GM21619 (cell line): ENCODE measurements around the gene MPST.

Experiments used
- ATAC-seq: cut with Tn5 transposase; IDR thresholded peaks from one replicate; pipeline ENCODE4 v1.9.1; 2021; ENCODE audit not compliant: unreplicated experiment

The MPST gene

DNA sequence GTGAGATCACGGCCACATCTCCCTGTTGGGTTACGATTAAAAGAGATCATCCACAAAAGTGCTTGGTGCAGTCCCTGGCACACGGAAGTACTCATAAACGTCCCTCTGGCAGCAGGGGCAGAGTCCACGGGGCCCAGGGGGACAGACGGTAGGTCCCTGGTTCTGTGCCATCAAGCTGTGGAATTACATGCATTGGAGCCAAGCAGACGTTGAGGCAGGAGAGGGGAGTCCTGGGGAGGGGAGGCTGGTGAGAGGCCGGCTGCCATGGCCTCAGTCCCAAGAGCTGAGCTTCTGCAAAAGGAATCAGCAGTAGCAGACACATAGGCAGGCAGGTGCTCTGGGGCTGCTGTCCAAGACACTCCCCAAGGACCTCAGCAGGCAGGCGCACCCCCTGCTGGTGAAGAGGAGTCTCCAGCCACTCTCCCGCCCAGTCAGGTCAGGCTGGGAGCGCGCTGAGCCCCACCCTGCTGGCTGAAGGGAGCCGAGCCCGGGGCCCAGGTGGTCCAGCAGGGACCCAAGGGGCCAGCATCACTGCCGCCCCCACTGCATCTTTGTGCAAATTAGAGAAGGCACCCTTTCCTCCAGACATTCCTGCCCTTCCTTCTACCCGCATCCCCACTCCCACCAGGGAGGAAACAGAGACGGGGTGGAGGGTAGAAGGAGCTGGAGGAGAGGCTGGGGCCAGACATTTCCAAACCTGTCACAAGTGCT, 24.4 kb downstream of the MPST start:
- ATAC-seq: no peak

DNA sequence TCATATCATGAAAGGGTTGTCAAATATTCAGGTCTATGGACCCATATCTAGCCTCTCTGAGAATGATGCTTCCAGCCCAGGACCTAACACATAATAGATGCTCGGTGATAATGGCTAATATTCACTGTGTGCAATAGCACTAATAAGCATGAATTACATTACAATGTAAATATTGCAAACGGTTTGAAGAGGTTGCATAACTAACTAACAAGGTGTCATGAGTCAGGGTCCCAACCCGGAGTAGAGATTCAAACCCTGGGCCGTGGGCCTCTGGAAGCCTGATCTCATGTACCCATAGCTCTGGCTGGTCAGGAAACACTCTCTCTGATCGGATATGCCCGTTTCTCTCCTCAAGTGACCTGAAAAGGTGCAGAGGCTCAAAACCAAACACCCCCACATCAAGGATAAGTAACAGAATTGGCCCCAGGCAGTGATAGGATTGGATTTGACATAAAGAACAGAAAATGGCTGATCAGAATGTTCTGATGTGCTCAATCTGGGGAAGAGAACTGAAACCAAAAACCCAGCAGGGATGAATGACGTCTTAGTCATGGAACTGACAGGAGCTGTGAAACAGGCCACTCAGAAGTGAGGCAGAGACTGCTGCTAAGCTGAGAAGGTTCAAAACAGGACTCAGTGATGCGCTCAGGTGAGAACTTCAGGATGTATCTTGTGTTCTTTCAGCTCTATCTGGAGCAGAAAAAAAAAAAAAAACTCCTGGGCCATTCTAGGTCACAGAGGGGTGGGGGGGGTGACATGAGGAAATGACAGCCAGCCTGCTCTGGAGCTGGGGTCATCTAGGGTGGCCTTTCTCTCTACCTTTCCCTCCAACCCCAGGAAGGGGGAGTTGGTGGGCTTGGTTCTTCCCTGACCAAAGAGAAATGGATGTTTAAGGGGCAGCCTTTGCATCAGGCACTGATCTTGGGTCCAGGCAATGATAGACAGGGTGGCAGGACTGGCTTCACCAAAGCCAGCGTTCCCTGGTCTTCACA, 25.4 kb downstream of the MPST start:
- no peak for ATAC-seq

DNA sequence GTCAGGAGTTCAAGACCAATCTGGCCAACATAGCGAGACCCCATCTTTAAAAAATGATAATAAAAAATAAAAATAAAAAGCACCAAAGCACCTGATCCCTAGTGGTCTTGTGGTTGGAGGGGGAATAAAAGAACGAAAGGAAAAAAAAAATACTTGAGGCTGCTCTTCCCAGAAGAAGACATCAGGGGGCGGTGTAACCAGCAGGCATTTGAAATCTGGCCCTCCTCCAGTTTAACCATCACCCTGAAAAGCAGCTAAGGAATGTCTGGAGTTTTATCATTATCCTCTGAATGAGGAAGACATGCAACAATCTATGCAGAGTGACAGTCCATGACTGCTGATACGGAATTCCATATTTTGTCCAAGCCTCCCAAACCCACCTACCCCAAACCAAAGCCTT, 26.4 kb downstream of the MPST start:
- no peak for ATAC-seq

DNA sequence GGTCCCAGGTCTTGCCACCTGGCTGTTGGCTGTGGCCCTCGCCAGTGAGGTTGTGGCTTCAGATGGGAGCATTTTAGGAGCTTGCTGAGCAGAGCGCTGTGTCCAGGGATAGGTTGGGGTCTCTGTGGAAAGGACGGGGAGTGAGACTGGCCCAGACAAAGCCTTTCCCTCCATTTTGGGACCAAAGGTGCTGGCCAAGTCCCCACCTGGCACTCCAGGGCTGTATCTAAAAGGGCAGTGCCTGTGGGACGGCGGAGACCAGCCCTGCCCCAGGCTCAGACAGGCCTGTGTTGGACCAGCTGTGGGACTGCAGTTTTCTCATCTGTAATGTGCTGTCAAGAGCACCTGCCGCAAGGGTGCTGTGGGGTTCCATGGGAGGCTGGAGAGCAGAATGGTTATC, 27.0 kb downstream of the MPST start:
- ATAC-seq: no peak

DNA sequence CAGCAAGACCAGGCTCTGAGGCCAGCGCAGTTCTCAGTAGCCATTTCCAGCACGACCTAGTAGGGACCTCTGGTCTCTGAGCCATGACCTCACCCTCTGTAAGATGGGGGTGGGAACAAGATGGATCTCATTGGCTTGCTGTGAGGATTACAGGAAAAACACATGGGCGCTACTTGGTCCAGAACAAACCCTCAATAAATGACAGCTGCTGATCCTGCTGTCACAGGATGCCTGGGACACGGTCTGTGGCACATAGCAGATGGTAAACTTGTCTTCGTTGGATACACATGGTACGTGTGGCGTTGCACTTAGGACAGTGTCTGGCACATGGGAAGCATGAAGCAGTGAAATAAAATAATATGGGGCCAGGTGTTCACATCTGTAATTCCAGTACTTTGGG, 27.5 kb downstream of the MPST start:
- no peak for ATAC-seq

DNA sequence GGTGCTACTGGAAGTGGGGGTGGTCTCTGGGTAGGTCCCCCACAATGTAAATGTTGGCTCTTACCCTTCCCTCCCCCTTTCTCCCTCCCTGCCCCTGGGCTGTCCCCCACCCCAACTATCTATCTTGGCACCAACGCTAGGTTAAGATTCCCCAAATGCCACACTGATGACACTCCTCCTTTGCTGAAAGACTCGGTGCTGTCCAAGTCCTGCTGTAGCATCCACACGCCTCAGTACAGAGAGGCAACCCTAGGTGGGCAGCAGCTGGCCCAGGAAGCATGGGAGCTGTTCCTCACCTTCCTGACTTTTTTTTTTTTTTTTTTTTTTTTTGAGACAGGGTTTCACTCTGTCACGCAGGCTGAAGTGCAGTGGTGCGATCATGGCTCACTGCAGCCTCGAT, 28.6 kb downstream of the MPST start:
- no peak for ATAC-seq

DNA sequence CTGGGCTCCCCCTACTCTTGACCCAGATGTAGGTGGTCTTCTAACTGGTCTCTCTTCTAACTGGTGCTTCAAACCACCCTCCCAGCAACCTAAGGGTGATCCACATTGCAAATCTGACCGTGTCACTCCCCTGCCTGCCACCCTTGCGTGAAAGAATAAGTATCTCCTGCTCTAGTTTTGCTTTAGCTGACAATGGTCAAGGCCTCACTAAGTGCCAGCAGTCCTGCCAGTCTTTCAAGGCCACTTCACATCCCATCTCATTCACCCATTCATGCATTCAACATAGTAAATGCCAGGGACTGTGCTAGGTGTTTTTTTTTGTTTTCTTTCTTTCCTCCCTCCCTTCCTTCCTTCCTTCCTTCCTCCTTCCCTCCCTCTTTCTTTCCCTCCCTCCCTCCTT, 29.7 kb downstream of the MPST start:
- no peak for ATAC-seq

DNA sequence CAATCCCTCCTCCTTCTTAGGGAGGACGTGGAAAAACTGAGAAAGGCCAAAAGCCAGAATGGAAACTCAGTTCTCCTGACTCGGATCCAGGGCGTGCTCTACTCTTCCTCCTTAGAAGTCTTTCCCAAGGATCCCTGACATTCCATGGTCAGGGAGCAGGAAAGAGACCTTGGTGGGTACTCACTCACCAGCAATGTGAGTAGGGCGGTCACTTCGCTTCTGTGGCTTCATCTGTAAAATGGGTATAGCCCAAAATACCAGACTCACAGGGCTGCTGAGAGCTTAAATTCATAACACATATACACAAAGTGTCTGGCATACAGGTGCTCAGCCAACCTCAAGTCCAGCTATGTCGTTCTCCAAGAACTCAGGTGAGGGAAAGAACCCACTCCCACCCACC, 31.4 kb downstream of the MPST start:
- ATAC-seq: no peak

DNA sequence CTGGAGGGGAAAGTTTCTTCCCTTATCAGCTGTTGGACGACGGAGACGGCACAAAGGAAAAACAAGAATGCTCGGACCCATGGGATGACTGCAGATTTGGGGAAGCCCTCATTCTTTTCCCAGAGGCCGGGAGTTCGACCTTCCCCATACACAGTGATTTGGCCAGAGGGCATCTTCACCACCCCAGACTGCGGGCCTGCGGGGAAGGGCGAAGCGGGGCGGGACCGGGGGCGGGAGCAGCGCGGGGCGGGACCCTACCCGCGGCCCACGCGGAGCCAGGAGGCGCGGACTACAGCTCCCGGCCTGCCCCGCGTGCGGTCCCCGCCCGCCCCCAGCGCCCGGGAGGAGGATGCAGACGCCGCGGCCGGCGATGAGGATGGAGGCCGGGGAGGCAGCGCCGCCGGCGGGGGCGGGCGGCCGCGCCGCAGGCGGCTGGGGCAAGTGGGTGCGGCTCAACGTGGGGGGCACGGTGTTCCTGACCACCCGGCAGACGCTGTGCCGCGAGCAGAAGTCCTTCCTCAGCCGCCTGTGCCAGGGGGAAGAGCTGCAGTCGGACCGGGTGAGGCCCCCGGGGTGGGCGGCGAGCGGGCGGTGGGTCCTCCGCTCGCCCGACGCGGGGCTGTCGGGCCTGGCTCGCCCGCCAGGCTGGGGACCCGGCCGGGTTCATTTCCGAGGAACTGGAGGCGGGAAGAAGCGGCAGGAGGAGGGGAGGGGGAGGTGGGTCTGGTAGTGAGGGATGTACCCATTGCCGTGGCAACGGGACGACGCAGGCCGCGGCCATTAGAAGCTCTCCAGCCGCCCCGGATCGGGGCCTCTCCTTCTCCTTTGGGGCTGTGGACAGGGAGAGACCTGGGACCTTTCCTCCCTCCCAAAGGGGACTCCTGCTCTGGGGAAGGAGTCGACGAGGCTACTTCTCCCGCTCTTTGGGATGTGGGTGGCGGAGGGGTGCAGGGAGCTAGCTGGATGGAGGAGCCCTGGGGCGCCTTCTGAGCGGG, 32.1 kb downstream of the MPST start, which contains the start of gene KCTD17:
KCTD17 (plus strand) TSS at position 352 of the 995 bp plus-strand sequence; CDS start at position 371, 19 bp downstream.
- ATAC-seq: no peak

DNA sequence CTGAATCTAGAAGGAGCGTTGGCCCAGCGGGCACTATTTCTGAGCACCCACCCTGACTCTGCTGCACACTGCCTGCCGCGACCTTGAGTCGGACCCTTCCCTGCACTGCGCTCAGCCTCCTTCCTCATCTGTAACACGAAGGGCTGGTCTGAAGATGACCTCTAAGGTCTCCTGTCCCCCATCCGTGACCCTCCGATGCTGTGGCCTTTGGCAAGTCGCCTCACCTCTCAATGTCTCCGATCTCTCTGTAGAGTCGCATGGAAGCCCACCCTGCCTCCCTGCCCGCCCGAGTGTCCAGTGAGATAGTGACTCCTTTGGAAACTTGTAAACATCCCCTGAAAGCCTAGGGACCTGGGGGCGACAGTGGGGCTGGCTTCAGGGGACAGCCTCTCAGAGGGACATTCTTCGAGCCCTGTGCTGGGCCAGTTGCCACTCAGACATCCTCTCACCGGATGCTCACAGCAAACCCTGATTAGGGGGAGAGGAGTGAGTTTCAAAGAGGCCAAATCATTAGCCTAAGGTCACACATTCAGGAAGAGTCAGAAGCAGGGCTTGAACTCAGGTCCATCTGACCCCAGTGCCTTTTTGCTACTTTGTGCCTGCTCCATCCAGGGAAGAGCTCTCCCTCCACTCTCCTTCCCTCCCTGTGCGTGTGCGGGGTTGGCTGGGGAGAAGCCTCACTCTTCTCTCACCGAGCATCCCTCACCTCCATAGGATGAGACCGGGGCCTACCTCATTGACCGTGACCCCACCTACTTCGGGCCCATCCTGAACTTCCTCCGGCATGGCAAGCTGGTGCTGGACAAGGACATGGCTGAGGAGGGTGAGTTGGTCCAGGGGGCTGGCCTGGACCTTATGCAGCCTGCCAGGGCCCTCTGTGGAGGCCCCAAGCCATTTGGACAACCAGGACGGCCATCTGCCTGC, 33.1 kb downstream of the MPST start:
- no peak for ATAC-seq

DNA sequence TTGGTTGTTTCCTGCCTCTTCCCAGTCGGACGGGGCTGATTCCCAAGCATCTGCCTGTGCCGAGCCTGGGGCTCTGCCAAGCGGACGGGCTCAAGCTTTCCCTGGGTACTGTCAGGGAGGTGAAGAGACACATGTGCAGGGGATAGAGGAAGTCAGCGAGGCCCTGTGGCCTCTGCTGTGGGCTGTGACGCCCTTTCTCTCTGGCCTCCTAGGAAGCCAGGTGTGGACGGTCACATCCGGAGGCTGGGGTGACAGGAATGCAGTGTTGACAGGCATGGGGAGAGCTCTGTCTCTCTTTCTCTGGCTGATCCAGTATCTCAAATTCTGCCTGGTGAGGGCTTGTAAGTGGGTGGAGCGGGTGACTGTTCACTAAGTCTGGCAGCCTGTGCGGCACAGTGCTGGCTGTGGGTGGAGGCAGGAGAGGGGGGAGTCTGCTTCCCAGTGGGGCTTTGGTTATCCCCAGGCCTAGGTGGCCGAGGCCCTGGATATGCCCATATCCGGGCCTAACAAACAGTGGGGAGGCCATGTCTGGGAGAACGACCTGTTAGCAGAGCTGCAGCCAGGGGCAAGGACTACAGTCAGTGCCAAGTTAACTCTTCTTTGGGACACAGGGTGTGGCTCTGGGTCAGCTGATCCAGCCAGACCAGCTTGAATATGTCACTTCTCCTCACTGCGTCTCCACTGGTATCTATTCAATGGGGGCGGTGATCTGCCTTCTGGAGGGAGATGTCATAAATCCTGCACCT, 33.9 kb downstream of the MPST start:
- ATAC-seq: no peak

DNA sequence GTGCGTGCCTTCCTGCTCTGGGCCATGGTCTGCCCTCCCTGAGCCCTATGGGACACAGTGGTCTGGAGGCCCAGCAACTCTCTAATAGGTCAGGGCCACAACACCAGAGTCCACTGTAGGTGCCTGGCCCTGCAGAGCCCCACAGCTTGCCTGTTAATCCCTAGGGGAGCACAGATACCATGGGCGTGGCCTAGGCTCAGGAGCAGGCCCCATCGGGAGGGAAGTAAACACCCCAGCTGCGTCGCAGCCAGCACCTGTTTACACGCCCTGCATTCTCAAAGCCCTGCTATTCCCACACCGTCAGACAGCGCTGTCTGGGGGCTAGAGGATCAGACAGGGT, 34.5 kb downstream of the MPST start:
- no peak for ATAC-seq

DNA sequence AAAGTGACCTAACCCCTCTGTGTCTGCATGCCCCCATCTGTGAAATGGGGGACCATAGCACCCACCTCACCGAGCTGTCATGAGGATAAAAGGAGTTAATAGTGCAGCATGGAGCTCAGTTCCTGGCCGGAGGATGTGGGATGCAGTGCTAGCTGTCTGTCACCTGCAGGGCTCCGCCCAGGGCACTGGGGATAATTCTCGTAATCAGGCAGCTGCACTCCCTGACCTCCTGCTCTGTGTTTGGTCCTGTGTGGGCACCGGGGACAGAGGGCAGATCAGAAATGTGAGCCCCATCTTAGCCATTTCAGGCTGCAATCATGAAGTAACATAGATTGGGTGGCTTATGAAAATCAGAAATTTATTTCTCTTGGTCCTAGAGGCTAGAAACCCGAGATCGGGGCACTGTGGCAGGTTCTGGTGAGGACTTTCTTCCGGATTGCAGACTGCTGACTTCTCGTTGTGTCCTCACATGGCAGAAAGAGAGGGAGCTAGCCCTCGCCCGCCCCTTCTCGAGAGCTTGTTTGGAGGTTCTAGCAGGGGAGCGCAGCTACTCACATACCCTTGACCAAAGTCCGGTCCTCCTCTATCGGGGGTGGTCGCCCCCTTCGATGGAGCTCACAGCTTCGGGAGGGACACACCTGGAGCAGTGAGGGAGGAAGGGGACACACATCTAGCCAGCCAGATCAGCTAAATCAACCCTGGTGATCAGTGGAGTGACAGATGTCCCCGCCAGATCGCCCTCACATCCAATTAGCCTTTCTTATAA, 35.2 kb downstream of the MPST start:
- no peak for ATAC-seq

DNA sequence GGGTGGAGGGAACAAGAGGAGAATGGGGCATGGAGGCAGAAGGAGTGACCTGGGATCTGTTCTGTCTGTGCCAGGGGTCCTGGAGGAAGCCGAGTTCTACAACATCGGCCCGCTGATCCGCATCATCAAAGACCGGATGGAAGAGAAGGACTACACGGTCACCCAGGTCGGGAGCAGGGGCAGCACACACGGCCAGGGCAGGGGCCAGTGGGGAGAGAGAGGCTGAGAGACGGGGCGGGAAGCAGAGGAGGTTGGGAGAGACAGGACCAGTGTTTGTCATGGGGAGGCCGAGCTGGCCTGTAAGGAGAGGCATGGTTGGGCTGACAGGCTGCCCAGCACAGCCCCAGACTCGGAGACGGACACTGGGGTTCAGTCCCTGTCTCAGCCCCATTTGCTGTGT, 36.7 kb downstream of the MPST start:
- no peak for ATAC-seq

DNA sequence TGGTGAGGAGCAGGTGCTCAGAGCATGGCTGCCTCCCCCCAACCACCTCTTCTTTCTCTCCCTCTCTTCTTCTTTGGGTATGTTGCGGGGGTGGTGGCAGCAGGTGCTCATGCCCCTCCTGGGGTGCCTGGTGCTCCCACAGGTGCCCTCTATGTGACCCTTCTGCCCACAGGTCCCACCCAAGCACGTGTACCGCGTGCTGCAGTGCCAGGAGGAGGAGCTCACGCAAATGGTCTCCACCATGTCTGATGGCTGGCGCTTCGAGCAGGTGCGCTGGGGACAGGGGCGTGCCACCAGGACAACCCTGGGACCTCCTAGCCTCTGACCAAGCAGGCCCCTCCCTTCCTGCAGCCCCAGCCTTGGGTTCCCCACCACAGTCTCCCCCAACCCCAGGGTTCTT, 37.7 kb downstream of the MPST start:
- ATAC-seq: no peak

DNA sequence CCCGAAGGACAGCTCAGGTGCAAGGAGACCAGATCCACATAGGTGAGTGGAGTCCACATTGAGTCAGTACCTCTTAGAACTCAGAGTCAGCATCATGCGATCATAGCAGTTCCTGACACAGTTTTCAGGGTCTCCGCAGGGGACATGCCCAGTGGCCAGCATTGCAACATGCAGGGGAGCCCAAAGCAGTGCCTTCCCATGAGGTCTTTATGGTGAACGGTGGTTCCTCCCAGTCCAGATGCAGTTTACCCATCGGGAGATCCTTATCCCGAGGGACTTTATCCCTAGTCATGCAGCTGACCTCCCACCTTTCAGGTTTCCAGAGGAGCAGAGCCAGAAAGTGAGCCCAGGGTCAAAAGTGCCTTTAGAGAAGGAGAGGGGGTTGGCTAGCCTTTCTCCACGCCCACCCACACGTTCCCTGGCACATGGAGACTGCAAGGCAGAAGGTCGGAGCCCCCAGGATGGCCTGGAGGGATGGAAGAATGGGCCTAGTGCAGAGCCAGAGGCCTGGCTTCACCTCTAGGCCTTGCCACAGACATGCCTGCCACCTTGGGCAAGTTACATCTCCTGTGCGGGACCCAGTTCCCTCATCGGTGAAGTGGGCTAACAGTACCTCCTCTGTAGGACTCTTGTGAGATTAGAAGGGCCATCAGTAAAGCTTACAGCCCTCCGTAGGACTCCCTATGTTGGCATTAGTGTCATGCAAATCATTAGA, 38.4 kb downstream of the MPST start:
- no peak for ATAC-seq

DNA sequence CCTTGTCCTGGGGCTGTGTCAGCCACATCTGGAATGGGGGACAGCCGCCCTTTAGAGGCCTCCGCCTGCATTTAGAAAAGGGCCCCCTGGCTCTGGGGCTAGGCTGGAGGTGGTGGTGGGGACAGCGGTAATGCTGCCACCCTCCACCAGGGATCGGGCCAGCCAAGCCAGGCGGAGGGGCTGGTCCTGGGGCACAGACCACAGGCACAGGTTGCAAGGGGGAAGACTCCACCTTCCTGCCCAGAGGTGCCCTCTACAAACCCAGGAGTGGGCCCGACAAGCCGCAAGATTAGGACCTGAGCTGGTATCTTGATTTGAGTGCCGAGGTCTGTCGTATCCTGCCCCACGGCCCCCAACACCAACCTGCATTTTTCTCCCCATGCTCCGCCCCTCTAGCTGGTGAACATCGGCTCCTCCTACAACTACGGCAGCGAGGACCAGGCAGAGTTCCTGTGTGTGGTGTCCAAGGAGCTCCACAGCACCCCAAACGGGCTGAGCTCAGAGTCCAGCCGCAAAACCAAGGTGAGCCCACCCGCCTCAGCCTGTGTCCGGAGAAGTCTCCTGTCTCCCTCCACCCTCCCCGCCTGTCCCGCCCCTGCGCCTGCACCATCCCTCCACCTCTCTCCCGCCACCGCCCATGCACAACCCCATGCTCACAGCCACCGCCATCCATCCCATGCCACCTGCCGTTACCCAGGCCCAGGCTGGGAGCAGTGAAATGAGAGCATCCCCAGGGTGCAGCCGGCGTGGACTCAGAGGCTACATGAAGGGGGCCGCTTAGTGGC, 39.6 kb downstream of the MPST start:
- no peak for ATAC-seq
